ENCODE results near the gene PPY.

DNA sequence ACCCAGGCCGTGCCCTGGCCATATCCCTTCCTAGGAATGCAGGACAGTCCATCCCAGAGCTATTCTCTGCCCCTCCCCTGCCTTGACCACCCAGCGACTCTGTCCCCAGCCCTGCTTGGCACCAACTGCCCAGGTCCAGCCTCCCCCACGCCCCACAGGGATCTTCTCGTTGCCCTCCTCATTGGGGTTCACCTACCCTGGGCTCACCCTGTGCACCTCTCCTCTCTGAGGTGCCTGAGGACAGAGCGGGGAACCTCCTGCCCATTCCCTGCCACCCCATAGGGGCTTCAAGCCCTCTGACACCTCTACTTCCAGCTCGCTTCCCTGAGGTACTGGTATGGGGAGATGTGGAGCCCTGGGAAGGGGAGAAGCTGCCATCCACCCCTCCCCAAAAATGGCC, 28.7 kb downstream of the PPY start:
- TF ChIP-seq, protein P1, sequence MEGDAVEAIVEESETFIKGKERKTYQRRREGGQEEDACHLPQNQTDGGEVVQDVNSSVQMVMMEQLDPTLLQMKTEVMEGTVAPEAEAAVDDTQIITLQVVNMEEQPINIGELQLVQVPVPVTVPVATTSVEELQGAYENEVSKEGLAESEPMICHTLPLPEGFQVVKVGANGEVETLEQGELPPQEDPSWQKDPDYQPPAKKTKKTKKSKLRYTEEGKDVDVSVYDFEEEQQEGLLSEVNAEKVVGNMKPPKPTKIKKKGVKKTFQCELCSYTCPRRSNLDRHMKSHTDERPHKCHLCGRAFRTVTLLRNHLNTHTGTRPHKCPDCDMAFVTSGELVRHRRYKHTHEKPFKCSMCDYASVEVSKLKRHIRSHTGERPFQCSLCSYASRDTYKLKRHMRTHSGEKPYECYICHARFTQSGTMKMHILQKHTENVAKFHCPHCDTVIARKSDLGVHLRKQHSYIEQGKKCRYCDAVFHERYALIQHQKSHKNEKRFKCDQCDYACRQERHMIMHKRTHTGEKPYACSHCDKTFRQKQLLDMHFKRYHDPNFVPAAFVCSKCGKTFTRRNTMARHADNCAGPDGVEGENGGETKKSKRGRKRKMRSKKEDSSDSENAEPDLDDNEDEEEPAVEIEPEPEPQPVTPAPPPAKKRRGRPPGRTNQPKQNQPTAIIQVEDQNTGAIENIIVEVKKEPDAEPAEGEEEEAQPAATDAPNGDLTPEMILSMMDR (IDR thresholded peaks at IDR 0.05) = no peak
- no peak for TF ChIP-seq EZH2 (IDR thresholded peaks at IDR 0.05; ENCODE audit: borderline replicate concordance, insufficient read depth, low read depth, low read length, poor library complexity, severe bottlenecking)

Measured in B cell (primary cell).